GM18526 (cell line): ENCODE measurements around the gene SPAG6.
A peak's percentile ranks its signal among the peaks of the same experiment; 100 is the strongest.

ENCODE experiments used
- POLR2A ChIP-seq: IDR thresholded peaks from 3 replicates; pipeline ENCODE4 v1.6.1; 2011; ENCODE audit not compliant: insufficient read length; ENCODE audit errors: extremely low read depth

The SPAG6 gene

GRCh38 chr10:22333167-22333974 lies 11.9 kb upstream of the SPAG6 start:
- no peak for TF ChIP-seq POLR2A

DNA sequence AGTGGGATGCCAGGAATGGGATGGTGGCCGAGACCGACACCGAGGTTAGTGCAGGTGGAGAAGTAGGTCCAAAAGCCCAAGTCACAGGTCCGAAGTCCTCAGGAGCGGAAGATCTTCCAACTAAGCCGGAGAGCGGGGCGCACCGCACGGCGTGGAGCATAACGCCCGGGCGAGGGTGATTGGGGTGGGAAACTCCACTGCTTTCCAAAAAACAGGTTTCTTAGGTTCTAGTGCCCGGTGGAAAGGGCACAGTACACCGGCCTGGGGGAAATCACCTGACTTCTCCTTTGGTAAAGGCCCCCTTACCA lies 11.4 kb upstream of the SPAG6 start:
- no peak for TF ChIP-seq POLR2A

DNA sequence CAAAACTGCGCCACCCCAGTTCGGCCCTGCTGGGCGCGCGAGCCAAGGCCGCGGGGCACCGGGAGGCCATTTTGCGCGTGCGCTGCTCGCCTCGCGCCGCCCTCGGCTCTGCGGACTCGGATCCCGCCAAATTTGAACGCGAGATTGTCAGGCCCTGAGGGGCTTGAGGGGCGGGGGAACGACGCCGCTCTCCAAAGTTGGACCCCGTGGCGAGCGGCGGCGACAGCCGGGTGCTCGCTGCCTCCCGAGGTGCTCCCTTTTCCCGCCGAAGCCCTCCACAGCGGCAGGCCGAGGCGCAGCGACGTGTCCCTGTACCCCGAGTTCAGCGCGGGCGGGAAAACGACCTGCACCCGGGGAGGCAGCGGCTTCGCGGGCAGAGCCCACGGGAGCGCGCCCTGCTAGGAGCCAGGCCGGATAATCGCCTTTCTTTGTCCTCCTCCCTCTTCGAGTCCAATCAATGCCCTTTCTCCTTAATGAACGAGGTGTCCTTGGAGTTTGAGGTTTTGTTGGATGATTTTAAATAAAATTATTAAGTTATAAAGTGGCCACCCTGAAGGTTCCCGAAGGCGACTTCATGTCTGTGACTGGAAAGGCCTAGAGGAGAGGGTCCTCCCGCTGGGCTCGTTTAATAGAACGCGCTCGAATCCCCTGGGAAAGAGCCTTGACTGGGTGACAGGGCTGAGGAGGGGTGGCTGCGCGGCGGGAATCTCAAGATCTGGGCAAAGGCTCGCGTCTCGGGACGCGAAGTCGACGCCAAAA lies 10.7 kb upstream of the SPAG6 start:
- no peak for TF ChIP-seq POLR2A

- TF ChIP-seq POLR2A = peak; percentile 46
These were observed 9.9 kb upstream of the SPAG6 start for GRCh38 chr10:22335173-22335933.

DNA sequence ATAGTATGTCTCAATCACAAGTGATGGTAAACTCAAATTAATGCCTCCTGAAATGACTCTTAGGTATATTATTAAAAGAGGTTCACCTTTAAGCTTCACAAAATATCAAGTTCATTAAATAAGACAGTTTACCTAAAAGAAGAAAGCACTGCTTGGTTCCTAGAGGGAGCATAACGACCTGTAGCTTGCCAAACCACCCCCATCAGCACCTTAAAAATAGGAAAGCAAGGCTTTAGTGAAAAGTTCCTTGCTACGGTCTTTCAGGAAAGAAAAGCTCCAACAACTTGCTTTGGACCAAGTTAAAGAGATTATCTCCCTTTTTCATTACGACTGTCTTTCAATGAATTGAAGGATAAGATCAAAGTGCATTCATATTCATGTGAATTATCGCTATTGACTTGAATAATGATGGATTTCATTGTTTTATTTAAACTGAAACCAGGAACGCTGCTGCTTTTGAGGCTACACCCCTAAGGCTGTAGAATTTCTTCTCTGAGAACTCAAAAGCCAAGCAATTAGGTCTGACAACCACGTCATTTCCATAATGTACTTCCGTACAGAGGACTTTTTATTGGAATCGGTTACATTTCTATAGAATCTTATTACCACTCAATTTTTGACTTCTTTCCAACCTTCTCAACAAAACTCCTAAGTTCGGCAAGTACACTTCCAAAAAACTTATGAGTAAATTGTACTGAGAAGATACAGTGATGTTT lies 7.0 kb upstream of the SPAG6 start:
- no peak for TF ChIP-seq POLR2A

DNA sequence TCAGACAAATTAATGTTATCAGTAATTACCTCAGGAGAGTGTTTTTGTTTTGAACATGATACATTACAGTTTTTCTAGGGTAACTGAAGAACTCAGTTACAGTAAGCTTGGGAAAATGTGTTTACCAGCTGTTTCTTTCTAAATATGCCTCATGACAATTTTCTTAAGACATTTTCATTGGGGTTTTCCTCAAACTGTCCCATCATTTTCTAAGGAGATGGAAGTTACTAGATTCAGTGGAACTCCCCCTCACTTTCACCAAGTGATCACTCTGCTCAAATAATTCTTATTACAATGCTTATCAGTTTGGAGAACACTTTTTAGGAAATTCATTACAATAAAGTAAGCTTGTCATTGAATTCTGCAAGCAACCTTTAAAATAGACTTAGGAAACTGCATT lies 6.4 kb upstream of the SPAG6 start:
- TF ChIP-seq POLR2A = no peak

DNA sequence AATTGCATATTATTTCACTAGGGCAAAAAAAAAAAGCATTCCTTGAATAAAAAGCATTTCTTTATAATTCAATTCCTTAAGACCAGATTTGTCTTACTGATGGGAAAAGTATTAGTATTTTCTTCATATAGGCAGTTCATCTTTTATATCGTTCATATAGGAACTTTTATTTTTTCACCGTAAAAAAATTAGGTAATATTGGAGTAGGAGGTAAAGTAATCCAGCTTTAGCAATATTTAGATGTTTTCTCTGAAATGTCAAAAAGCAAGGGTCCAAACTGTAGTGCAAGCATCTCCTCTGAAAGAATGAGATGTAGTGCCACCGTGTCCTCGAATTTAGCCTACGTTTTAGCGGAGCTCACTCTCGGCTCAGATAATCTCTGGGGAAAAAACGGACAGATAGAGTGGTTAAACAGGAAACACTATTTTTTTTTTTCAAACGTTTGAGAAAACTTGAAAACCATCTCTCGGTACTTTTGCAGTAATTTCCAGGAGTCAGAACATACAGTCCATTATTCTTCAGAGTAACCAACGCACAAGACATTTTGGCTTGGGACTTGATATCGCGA lies 5.5 kb upstream of the SPAG6 start:
- no peak for TF ChIP-seq POLR2A

DNA sequence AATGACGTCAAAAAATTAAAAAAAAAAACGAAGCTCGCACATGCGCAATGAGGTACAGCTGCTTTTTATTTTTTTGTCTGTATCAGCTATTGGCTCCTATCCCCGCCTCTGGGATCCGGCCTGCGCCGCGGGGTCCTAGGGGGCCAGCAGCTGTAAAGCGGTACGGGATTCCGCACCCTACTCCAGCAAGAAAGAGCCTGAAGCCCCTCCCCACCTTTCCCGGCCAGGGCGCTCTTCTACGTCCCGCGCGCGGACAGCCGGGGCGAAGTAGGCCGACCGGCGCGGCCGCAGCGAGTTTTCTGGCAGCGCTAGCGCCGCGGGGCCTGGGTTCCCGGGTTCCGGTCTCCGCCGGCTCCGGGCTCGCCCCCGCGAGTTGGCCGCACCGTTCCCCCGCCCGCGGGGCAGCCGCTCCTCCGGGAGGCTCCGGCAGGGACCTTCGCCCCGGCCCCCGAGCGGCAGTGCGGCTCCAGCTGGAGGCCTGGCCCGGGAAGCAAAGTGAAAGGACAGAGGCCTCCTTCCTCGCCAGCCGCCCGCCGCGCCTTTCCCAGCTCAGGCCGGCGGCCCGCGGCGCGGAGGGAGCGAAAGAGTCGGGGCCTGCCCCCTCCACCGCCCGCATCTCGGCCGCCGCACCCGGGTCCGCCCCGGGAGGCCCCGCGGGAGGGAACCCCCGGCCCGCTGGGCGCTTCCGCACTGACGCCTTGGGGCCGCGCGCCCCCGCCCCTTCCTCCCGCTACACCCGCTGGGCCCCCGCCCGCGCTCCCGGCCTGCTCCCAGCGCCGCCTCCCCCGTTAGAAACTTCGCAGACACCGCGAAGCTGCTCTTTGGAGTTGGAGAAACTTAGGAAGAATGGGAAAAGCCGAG lies 4.7 kb upstream of the SPAG6 start:
- TF ChIP-seq POLR2A = no peak

GRCh38 chr10:22341190-22341925 lies 3.9 kb upstream of the SPAG6 start:
- no peak for TF ChIP-seq POLR2A

DNA sequence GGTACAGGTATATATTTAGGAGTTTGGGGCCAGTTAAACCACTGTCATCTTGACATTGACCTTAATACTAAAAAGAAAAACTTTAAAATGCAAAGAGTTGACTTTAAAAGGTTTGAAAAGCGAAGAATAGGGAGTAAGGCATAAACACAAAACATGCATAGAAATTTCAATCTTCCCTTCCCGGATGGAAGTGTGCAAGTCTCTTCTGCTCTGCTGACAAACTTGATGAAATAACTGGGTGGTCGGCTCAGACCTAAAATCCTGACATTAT lies 3.4 kb upstream of the SPAG6 start:
- no peak for TF ChIP-seq POLR2A

DNA sequence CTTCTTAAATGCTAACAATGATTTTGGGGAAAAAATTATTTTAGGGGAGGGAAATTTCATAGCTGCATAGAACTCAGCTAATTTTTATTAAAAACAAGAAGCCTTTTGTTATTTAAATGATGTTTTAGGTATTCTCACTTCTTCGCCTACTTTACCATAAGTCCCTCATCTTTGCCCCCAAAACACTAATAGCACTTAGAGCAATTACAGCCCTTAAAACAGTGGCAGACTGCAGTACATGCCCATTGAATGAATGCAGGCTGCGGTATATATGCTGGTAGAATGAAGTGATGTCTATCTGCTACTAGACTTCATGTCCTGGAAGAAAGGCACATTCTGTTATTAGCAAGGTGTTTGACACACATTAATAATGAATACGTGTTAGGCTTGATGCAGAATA lies 2.9 kb upstream of the SPAG6 start:
- no peak for TF ChIP-seq POLR2A

- TF ChIP-seq POLR2A = no peak
These were observed 1.6 kb upstream of the SPAG6 start for GRCh38 chr10:22343731-22344130.

DNA sequence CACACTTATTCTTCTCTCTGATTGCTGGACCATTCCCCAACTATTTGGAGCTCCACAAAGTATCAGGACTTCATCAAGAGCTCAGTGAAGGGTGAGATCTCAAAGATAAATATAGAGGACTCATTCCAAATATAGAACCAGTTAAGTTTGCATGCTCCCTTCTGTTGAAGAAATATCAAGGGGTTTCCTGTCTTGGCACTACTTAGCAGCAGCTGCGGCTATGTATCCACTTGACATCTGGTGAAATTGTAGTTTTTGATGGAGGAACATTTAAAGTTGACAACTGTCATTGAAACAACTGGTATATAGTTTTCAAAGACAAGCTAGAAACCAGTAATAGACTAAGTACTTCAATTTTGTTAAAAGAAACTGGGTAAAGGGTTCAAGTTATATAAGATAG lies 1.0 kb upstream of the SPAG6 start:
- TF ChIP-seq POLR2A = no peak
